Nephron progenitor cell (in vitro differentiated cells): ENCODE measurements around the gene TRAP1.
A peak's percentile ranks its signal among the peaks of the same experiment; 100 is the strongest.

ENCODE experiments used
- DNase-seq: peaks from one replicate; pipeline ENCODE4 v3.0.0; 2021
- H3K27ac Mint-ChIP-seq: 2 replicates; pipeline ENCODE4 v1.8.0; 2021; ENCODE audit warnings: mild to moderate bottlenecking, moderate library complexity, mixed read lengths
- H3K27me3 Mint-ChIP-seq: 2 replicates; pipeline ENCODE4 v1.8.0; 2021; ENCODE audit warnings: mild to moderate bottlenecking, low read depth, mixed read lengths; ENCODE audit not compliant: poor library complexity
- H3K36me3 Mint-ChIP-seq: 2 replicates; pipeline ENCODE4 v1.8.0; 2021; ENCODE audit warnings: low read depth, mixed read lengths
- H3K4me1 Mint-ChIP-seq: 2 replicates; pipeline ENCODE4 v1.8.0; 2021; ENCODE audit warnings: mixed read lengths
- H3K4me3 Mint-ChIP-seq: 2 replicates; pipeline ENCODE4 v1.8.0; 2021; ENCODE audit warnings: mild to moderate bottlenecking, moderate library complexity, mixed read lengths
- H3K9me3 Mint-ChIP-seq: 2 replicates; pipeline ENCODE4 v1.8.0; 2021; ENCODE audit warnings: mild to moderate bottlenecking, moderate library complexity, mixed read lengths
- TF ChIP-seq, protein P1 (sequence below): fragments of 200-600 bp; sonication (generic); IDR thresholded peaks from 2 replicates; pipeline ENCODE4 v1.5.0; 2021; ENCODE audit warnings: antibody characterized with exemption

TRAP1 gene

DNA sequence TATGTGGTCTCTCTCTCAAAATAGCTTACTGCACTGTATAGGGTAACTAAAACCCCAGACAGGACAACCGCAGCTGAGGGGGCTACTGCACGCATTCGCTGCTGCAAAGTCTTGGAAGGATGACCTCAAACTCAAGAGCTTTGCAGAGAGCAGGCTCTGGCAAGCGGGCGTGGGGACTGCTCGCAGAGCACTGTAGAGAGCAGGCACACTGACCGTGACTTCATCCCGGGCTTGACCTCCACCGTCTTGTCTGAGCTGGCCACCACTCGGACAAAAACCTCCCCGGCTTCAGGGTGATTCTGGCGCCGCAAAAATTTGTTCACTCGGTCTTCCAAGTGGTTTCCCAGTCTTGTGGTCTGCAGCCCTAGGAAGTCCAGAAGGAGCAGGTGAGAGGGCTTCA is 22.9 kb upstream of the TRAP1 start:
- Mint-ChIP-seq H3K27me3 (no peaks in the 10 kb centered on the region), H3K4me3 (no peak overlapping the region), H3K4me1 (peaks cover 8% of the 10 kb centered on the region), H3K27ac (peak overlapping the region; percentile 91), H3K9me3 (no peaks in the 10 kb centered on the region), H3K36me3 (peaks cover 91% of the 10 kb centered on the region)
- DNase-seq = no peak
- TF ChIP-seq, protein P1, sequence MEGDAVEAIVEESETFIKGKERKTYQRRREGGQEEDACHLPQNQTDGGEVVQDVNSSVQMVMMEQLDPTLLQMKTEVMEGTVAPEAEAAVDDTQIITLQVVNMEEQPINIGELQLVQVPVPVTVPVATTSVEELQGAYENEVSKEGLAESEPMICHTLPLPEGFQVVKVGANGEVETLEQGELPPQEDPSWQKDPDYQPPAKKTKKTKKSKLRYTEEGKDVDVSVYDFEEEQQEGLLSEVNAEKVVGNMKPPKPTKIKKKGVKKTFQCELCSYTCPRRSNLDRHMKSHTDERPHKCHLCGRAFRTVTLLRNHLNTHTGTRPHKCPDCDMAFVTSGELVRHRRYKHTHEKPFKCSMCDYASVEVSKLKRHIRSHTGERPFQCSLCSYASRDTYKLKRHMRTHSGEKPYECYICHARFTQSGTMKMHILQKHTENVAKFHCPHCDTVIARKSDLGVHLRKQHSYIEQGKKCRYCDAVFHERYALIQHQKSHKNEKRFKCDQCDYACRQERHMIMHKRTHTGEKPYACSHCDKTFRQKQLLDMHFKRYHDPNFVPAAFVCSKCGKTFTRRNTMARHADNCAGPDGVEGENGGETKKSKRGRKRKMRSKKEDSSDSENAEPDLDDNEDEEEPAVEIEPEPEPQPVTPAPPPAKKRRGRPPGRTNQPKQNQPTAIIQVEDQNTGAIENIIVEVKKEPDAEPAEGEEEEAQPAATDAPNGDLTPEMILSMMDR = no peak

DNA sequence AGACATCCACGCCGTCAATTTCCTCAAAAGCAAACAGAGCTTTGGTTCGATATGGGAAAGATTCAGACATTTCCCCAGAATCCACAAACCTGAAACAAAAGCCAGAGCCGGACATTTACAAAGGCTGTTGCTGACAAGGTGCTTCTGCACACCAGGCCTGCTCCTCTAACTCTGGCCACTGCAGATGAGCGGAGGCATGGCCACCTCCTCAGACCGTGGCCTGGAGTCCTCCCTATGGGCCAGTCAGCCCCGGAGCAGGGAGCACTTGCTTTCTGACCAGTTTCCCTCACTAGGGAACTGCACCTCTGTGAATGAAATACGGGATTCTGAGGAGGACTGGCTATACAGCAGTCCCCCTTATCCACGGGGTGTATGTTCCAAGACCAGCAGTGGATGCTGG is 22.3 kb upstream of the TRAP1 start:
- no peaks in the 10 kb centered on the region for H3K9me3 Mint-ChIP-seq
- H3K27me3 Mint-ChIP-seq = no peaks in the 10 kb centered on the region
- H3K4me3 Mint-ChIP-seq = no peak overlapping the region
- H3K36me3 Mint-ChIP-seq = peaks cover 91% of the 10 kb centered on the region
- TF ChIP-seq, protein P1 = no peak
- DNase-seq = no peak
- peak overlapping the region; percentile 95 for H3K27ac Mint-ChIP-seq
- peaks cover 8% of the 10 kb centered on the region for H3K4me1 Mint-ChIP-seq

GRCh38 chr16:3738541-3738940 is 21.2 kb upstream of the TRAP1 start:
- H3K27ac Mint-ChIP-seq = peak overlapping the region; percentile 95
- peaks cover 8% of the 10 kb centered on the region for H3K4me1 Mint-ChIP-seq
- no peaks in the 10 kb centered on the region for H3K9me3 Mint-ChIP-seq

DNA sequence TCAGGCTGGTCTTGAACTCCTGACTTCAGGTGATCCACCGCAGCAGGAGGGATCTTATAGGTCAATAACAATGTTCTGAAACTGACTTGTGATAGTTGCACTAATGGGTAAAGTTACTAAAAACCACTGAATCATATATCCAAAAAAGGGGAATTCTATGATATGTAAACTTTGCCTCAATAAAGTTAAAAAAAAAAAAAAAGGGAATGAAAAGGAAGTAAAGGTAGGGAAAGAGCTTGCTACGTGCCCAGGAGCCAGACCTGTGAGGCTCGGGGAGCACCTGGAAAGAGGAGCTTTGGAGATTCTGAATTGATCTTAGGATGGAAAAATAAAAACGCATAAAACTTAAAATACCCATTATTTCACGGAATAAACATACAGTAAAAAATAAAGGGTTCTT is 20.8 kb upstream of the TRAP1 start:
- DNase-seq = no peak
- Mint-ChIP-seq H3K27me3 (no peaks in the 10 kb centered on the region), H3K27ac (peak overlapping the region; percentile 64), H3K36me3 (peaks cover 93% of the 10 kb centered on the region), H3K9me3 (no peaks in the 10 kb centered on the region), H3K4me1 (peaks cover 8% of the 10 kb centered on the region), H3K4me3 (no peak overlapping the region)
- TF ChIP-seq, protein P1 = no peak

More at GRCh38 chr16:3738541-3738940, 21.2 kb upstream of the TRAP1 start:
- no peak overlapping the region for H3K4me3 Mint-ChIP-seq
- DNase-seq = no peak
- H3K36me3 Mint-ChIP-seq = peaks cover 93% of the 10 kb centered on the region
- H3K27me3 Mint-ChIP-seq = no peaks in the 10 kb centered on the region
- TF ChIP-seq, protein P1 = no peak

GRCh38 chr16:3737181-3737580 is 19.9 kb upstream of the TRAP1 start:
- Mint-ChIP-seq H3K36me3 (peaks cover 90% of the 10 kb centered on the region), H3K4me3 (no peak overlapping the region), H3K27me3 (no peaks in the 10 kb centered on the region), H3K4me1 (peaks cover 3% of the 10 kb centered on the region), H3K27ac (peak overlapping the region; percentile 78), H3K9me3 (no peaks in the 10 kb centered on the region)
- TF ChIP-seq, protein P1 = no peak
- no peak for DNase-seq

DNA sequence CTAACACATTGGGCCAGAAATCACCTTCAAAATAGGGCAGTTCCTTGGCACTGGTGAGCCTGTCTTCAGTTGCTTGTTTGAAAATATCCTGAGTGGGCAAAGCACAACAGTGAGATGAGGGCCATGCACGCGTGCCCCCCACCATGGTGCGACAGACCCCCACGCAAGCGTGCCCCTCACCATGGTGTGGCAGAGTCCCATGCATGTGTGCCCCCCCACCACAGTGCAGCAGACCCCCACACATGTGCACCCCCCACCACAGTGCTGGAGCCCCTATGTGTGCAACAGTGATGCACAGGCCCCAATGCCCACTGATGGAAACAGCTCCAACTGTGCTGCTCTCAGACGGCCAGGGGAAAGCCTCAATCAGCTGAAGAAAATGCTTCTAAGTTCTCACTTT is 18.8 kb upstream of the TRAP1 start:
- Mint-ChIP-seq H3K27ac (no peak overlapping the region), H3K4me3 (no peak overlapping the region), H3K9me3 (no peaks in the 10 kb centered on the region), H3K36me3 (peaks cover 89% of the 10 kb centered on the region), H3K4me1 (no peaks in the 10 kb centered on the region), H3K27me3 (no peaks in the 10 kb centered on the region)
- DNase-seq = no peak
- TF ChIP-seq, protein P1 = no peak
